SK-N-SH treated with all-trans-retinoic acid at 6 μM for 48 hours (cell line): ENCODE results near the gene PMP22.

Experiments
- ATAC-seq: fragments of 200-7000 bp; cut with Tn5 transposase; 3 replicates; pipeline ENCODE4 v1.9.1; 2020; ENCODE audit warnings: mild to moderate bottlenecking, moderate library complexity
- ARNTL ChIP-seq: fragments of 450-650 bp; formaldehyde crosslinking; IDR thresholded peaks from 2 replicates; pipeline ENCODE4 v1.5.0; 2020; ENCODE audit warnings: low read depth, mild to moderate bottlenecking, moderate library complexity, borderline replicate concordance
- BACH2 ChIP-seq: fragments of 250-450 bp; sonication (Bioruptor Pico); IDR thresholded peaks from 2 replicates; pipeline ENCODE4 v1.9.0; 2021; ENCODE audit warnings: mild to moderate bottlenecking, borderline replicate concordance
- CREB5 ChIP-seq: fragments of 250-450 bp; sonication (Bioruptor Pico); IDR thresholded peaks from 2 replicates; pipeline ENCODE4 v1.5.1; 2020; ENCODE audit warnings: low read depth, mild to moderate bottlenecking, moderate library complexity
- ESRRG ChIP-seq: fragments of 250-450 bp; sonication (Bioruptor Pico); IDR thresholded peaks from 2 replicates; pipeline ENCODE4 v1.6.1; 2021; ENCODE audit warnings: mild to moderate bottlenecking
- GLIS3 ChIP-seq: fragments of 250-450 bp; sonication (Bioruptor Pico); IDR thresholded peaks from 2 replicates; pipeline ENCODE4 v1.5.0; 2020; ENCODE audit warnings: mild to moderate bottlenecking, moderate library complexity
- ISL1 ChIP-seq: fragments of 250-450 bp; sonication (Bioruptor Pico); IDR thresholded peaks from 2 replicates; pipeline ENCODE4 v2.1.2; 2022; ENCODE audit warnings: mild to moderate bottlenecking, moderate library complexity
- OSR1 ChIP-seq: fragments of 250-450 bp; sonication (Bioruptor Pico); IDR thresholded peaks from 2 replicates; pipeline ENCODE4 v1.8.0; 2022; ENCODE audit warnings: moderate library complexity, mild to moderate bottlenecking, inconsistent platforms
- PATZ1 ChIP-seq: fragments of 250-450 bp; sonication (Bioruptor Pico); IDR thresholded peaks from 2 replicates; pipeline ENCODE4 v1.8.0; 2020; ENCODE audit warnings: mild to moderate bottlenecking, moderate library complexity, borderline replicate concordance
- PPARA ChIP-seq: fragments of 250-450 bp; sonication (Bioruptor Pico); IDR thresholded peaks from 2 replicates; pipeline ENCODE4 v1.5.0; 2020; ENCODE audit warnings: mild to moderate bottlenecking, borderline replicate concordance
- RARB ChIP-seq: fragments of 250-450 bp; sonication (Bioruptor Pico); IDR thresholded peaks from 2 replicates; pipeline ENCODE4 v1.8.0; 2021; ENCODE audit warnings: mild to moderate bottlenecking, moderate library complexity
- SNAI2 ChIP-seq: fragments of 250-450 bp; sonication (Bioruptor Pico); IDR thresholded peaks from 2 replicates; pipeline ENCODE4 v1.5.0; 2020; ENCODE audit warnings: mild to moderate bottlenecking, moderate library complexity
- TCF4 ChIP-seq: fragments of 250-450 bp; sonication (Bioruptor Pico); IDR thresholded peaks from 2 replicates; pipeline ENCODE4 v1.8.0; 2021; ENCODE audit warnings: mild to moderate bottlenecking, moderate library complexity, borderline replicate concordance
- TOX ChIP-seq: fragments of 250-450 bp; sonication (Bioruptor Pico); IDR thresholded peaks from 2 replicates; pipeline ENCODE4 v1.8.0; 2021; ENCODE audit warnings: mild to moderate bottlenecking, moderate library complexity, borderline replicate concordance
- TSHZ2 ChIP-seq: fragments of 250-450 bp; sonication (Bioruptor Pico); IDR thresholded peaks from 2 replicates; pipeline ENCODE4 v1.5.0; 2020; ENCODE audit warnings: mild to moderate bottlenecking, moderate library complexity
- ZC3H10 ChIP-seq: fragments of 250-450 bp; sonication (Bioruptor Pico); IDR thresholded peaks from 2 replicates; pipeline ENCODE4 v1.5.1; 2021; ENCODE audit warnings: mild to moderate bottlenecking, moderate library complexity
- ZFP3 ChIP-seq: fragments of 250-450 bp; sonication (Bioruptor Pico); IDR thresholded peaks from 2 replicates; pipeline ENCODE4 v1.5.0; 2020; ENCODE audit warnings: mild to moderate bottlenecking, moderate library complexity
- ZFP30 ChIP-seq: fragments of 450-650 bp; formaldehyde crosslinking; IDR thresholded peaks from 2 replicates; pipeline ENCODE4 v1.5.0; 2022; ENCODE audit warnings: mild to moderate bottlenecking, moderate library complexity
- ZNF565 ChIP-seq: fragments of 450-650 bp; formaldehyde crosslinking; conservative IDR thresholded peaks from 2 replicates; pipeline ENCODE4 v1.5.0; 2020; ENCODE audit warnings: low read depth, mild to moderate bottlenecking, moderate library complexity
- ZNF70 ChIP-seq: fragments of 450-650 bp; formaldehyde crosslinking; IDR thresholded peaks from 2 replicates; pipeline ENCODE4 v1.5.0; 2020; ENCODE audit warnings: mild to moderate bottlenecking, moderate library complexity
- ZNF8 ChIP-seq: fragments of 450-650 bp; formaldehyde crosslinking; IDR thresholded peaks from 2 replicates; pipeline ENCODE4 v1.5.0; 2020; ENCODE audit warnings: mild to moderate bottlenecking, moderate library complexity
- TF ChIP-seq, protein P1 (sequence below): fragments of 250-450 bp; sonication (Bioruptor Pico); IDR thresholded peaks from 2 replicates; pipeline ENCODE4 v1.8.0; 2021; ENCODE audit warnings: low read depth, mild to moderate bottlenecking, moderate library complexity, borderline replicate concordance

The PMP22 gene

GRCh38 chr17:15301845-15302244 lies 36.7 kb upstream of the PMP22 start:
- TF ChIP-seq OSR1 (CRISPR knock-in tag), result no peak
- no peak for TF ChIP-seq GLIS3 (CRISPR knock-in tag)
- TF ChIP-seq PPARA (CRISPR knock-in tag), result no peak
- TF ChIP-seq ZNF8 (CRISPR knock-in tag), result no peak
- no peak for ATAC-seq

GRCh38 chr17:15298176-15298575 lies 33.0 kb upstream of the PMP22 start:
- ATAC-seq, result peak; percentile 40; the same call in 2 of the 3 replicates

DNA sequence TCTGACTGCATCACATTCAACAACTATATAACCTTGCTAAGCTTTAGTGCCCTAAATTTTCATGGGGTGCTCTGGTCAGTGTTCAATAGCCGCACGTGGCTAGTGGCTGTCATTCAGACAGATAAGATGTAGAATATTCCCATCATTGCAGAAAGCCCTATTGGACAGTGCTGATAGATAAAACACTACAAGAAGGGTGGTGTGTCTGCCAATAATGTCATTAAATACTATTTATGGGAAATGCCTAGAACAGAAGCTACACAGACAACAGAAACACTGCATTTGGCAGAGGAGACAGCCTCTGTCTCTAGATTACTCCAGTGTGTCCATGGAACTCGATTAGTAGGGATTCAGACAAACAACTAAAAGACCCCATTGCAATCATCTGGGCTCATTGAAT lies 28.4 kb upstream of the PMP22 start:
- no peak; the same call in 2 of the 3 replicates for ATAC-seq
- no peak for TF ChIP-seq ZNF8 (CRISPR knock-in tag)
- no peak for TF ChIP-seq RARB (CRISPR knock-in tag)
- no peak for TF ChIP-seq ESRRG (CRISPR knock-in tag)
- no peak for TF ChIP-seq TOX (CRISPR knock-in tag)
- TF ChIP-seq GLIS3 (CRISPR knock-in tag), result no peak
- peak; percentile 56; the same call in 1 of the 2 replicates for TF ChIP-seq TSHZ2 (CRISPR knock-in tag)
- TF ChIP-seq ZNF70 (CRISPR knock-in tag), result no peak
- TF ChIP-seq ZNF565, result no peak
- TF ChIP-seq PATZ1 (CRISPR knock-in tag), result no peak
- TF ChIP-seq ZC3H10 (CRISPR knock-in tag), result no peak
- TF ChIP-seq BACH2, result no peak
- TF ChIP-seq OSR1 (CRISPR knock-in tag), result no peak
- no peak for TF ChIP-seq SNAI2 (CRISPR knock-in tag)
- no peak for TF ChIP-seq CREB5 (CRISPR knock-in tag)
- peak; percentile 72 for TF ChIP-seq TCF4
- no peak for TF ChIP-seq ARNTL (CRISPR knock-in tag)
- peak; percentile 39; the same call in 1 of the 2 replicates for TF ChIP-seq ISL1 (CRISPR knock-in tag)
- TF ChIP-seq ZFP30, result no peak

More at GRCh38 chr17:15298176-15298575, 33.0 kb upstream of the PMP22 start:
- TF ChIP-seq ARNTL (CRISPR knock-in tag) (no peak), CREB5 (CRISPR knock-in tag) (no peak)

GRCh38 chr17:15291674-15292361 lies 26.7 kb upstream of the PMP22 start:
- no peak for ATAC-seq
- no peak for TF ChIP-seq ISL1 (CRISPR knock-in tag)
- TF ChIP-seq ZFP3 (CRISPR knock-in tag), result no peak
- TF ChIP-seq, protein P1, sequence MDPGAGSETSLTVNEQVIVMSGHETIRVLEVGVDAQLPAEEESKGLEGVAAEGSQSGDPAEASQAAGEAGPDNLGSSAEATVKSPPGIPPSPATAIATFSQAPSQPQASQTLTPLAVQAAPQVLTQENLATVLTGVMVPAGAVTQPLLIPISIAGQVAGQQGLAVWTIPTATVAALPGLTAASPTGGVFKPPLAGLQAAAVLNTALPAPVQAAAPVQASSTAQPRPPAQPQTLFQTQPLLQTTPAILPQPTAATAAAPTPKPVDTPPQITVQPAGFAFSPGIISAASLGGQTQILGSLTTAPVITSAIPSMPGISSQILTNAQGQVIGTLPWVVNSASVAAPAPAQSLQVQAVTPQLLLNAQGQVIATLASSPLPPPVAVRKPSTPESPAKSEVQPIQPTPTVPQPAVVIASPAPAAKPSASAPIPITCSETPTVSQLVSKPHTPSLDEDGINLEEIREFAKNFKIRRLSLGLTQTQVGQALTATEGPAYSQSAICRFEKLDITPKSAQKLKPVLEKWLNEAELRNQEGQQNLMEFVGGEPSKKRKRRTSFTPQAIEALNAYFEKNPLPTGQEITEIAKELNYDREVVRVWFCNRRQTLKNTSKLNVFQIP (CRISPR knock-in tag), result no peak
